Hepatocyte (in vitro differentiated cells): ENCODE data around the gene TSHZ3.

Source experiments
- CTCF ChIP-seq: fragments of 200-600 bp; sonication (generic); IDR thresholded peaks from 2 replicates; pipeline ENCODE4 v1.5.1; 2016; ENCODE audit warnings: antibody characterized with exemption, mild to moderate bottlenecking; ENCODE audit not compliant: poor library complexity
- EZH2 ChIP-seq: fragments of 200-600 bp; sonication (generic); IDR thresholded peaks from 2 replicates; pipeline ENCODE4 v1.6.1; 2016; ENCODE audit warnings: antibody characterized with exemption, mild to moderate bottlenecking, borderline replicate concordance
- EZH2phosphoT487 ChIP-seq: fragments of 200-600 bp; sonication (generic); IDR thresholded peaks from one replicate; pipeline ENCODE4 v1.6.1; 2018; ENCODE audit warnings: antibody characterized with exemption, mild to moderate bottlenecking, low read depth, moderate library complexity; ENCODE audit not compliant: unreplicated experiment, severe bottlenecking

- TF ChIP-seq CTCF (no peak), EZH2 (no peak), EZH2phosphoT487 (no peak)
Measured at GRCh38 chr19:31292639-31293185, 56.5 kb downstream of the TSHZ3 start.
